Neural progenitor cell (in vitro differentiated cells): Measurements from ENCODE around the gene TRIM65. TPM values are rescaled to one million over a fixed set of nuclear protein-coding genes. Genes with fewer than 3 reads are reported as not detected.
A peak's percentile ranks its signal among the peaks of the same experiment; 100 is the strongest.
"Not testable (repeated sequence)": the region's sequence is repeated elsewhere in the genome, so short reads cannot be mapped to it uniquely, and the experiment has no call there.

Experiments
- DNase-seq: peaks from one replicate; pipeline ENCODE4 v3.0.0-alpha.2; 2016; ENCODE audit warnings: low spot score
- H2AFZ ChIP-seq: fragments of 200-600 bp; sonication (generic); replicated peaks from 2 replicates; pipeline ENCODE4 v1.6.1; 2016; ENCODE audit warnings: antibody characterized with exemption
- H3F3A ChIP-seq: fragments of 200-600 bp; sonication (generic); 2 replicates; pipeline ENCODE4 v1.6.1; 2016; ENCODE audit warnings: antibody characterized with exemption, low read depth
- H3K27ac ChIP-seq: fragments of 200-600 bp; sonication (generic); 2 replicates; pipeline ENCODE4 v1.5.1; 2016; ENCODE audit warnings: mild to moderate bottlenecking
- H3K27me3 ChIP-seq: fragments of 200-600 bp; sonication (generic); 2 replicates; pipeline ENCODE4 v1.6.1; 2016; ENCODE audit warnings: mild to moderate bottlenecking, moderate library complexity
- H3K36me3 ChIP-seq: fragments of 200-600 bp; sonication (generic); 2 replicates; pipeline ENCODE4 v1.5.1; 2016
- H3K4me1 ChIP-seq: fragments of 200-600 bp; sonication (generic); 2 replicates; pipeline ENCODE4 v1.6.1; 2016; ENCODE audit warnings: mixed run types
- H3K4me2 ChIP-seq: fragments of 200-600 bp; sonication (generic); 2 replicates; pipeline ENCODE4 v1.6.1; 2016
- H3K4me3 ChIP-seq: fragments of 200-600 bp; sonication (generic); 2 replicates; pipeline ENCODE4 v1.5.1; 2016
- H3K79me2 ChIP-seq: fragments of 200-600 bp; sonication (generic); 2 replicates; pipeline ENCODE4 v1.6.1; 2016; ENCODE audit warnings: low read depth
- H3K9ac ChIP-seq: fragments of 200-600 bp; sonication (generic); 2 replicates; pipeline ENCODE4 v1.6.1; 2016
- H3K9me3 ChIP-seq: fragments of 200-600 bp; sonication (generic); 2 replicates; pipeline ENCODE4 v1.5.1; 2016; ENCODE audit warnings: low read depth
- H4K20me1 ChIP-seq: fragments of 200-600 bp; sonication (generic); 2 replicates; pipeline ENCODE4 v1.6.1; 2016; ENCODE audit warnings: low read depth
- H3K27ac Mint-ChIP-seq: 3 replicates; pipeline ENCODE4 v1.8.0; 2021; ENCODE audit warnings: mixed read lengths
- H3K27me3 Mint-ChIP-seq: 2 replicates; pipeline ENCODE4 v1.8.0; 2022; ENCODE audit warnings: low read depth, mild to moderate bottlenecking, inconsistent platforms, moderate library complexity, mixed read lengths; ENCODE audit not compliant: insufficient read depth
- H3K36me3 Mint-ChIP-seq: 3 replicates; pipeline ENCODE4 v1.8.0; 2021; ENCODE audit warnings: mixed read lengths
- H3K4me1 Mint-ChIP-seq: 3 replicates; pipeline ENCODE4 v1.8.0; 2021; ENCODE audit warnings: mixed read lengths
- H3K4me3 Mint-ChIP-seq: 3 replicates; pipeline ENCODE4 v1.8.0; 2021; ENCODE audit warnings: mild to moderate bottlenecking, moderate library complexity, mixed read lengths
- H3K9me3 Mint-ChIP-seq: 3 replicates; pipeline ENCODE4 v1.8.0; 2020; ENCODE audit warnings: mixed read lengths
- EZH2 ChIP-seq: fragments of 200-600 bp; sonication (generic); IDR thresholded peaks from 2 replicates; pipeline ENCODE4 v1.6.1; 2017; ENCODE audit warnings: antibody characterized with exemption, mild to moderate bottlenecking, moderate library complexity
- EZH2phosphoT487 ChIP-seq: fragments of 200-600 bp; sonication (generic); IDR thresholded peaks from 2 replicates; pipeline ENCODE4 v1.6.1; 2017; ENCODE audit warnings: antibody characterized with exemption
- total RNA-seq: library from RNA; depleted of rRNA; stranded (reverse); fragments of >200 nt; gene quantifications from 2 replicates; pipeline ENCODE4 v1.2.3, GENCODE V29; 2015; ENCODE audit warnings: low replicate concordance
- TF ChIP-seq, protein P1 (sequence below): fragments of 200-600 bp; sonication (generic); IDR thresholded peaks from 2 replicates; pipeline ENCODE4 v1.5.1; 2017; ENCODE audit warnings: antibody characterized with exemption, mild to moderate bottlenecking

TRIM65 gene
- total RNA-seq, 1 donor from 2014 or later = 17.2 TPM

DNA sequence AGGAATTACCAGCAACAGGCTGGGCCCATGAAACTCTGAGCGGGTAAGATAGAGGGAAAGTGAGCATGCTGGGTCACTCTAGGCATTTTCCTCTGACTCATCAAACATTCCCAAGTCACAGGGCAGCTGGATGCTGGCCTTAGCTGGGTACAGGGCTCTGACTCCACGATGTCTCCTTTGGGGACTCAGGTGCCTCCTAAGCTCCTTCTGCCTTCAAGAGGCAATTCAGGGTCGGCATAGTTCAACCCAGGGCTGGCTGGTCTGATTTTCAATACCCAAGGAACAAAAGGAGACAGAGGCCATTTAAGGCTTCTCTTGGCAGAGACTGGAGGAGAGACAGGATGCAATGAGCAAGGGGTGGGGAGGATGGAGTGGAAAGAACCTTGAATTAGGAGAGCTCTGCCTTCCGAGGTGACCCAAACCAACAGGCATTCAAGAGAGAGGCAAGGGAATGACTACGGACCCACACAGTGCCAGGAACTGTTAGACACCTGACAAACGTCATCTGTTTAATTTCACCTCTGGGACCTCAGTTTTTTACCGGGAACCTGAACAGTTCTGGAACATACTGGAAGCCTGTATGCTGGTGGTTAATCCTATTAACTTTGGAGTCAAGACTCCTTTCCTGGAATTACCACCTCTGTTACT, 42.5 kb downstream of the TRIM65 start:
- peak; percentile 32 for DNase-seq

DNA sequence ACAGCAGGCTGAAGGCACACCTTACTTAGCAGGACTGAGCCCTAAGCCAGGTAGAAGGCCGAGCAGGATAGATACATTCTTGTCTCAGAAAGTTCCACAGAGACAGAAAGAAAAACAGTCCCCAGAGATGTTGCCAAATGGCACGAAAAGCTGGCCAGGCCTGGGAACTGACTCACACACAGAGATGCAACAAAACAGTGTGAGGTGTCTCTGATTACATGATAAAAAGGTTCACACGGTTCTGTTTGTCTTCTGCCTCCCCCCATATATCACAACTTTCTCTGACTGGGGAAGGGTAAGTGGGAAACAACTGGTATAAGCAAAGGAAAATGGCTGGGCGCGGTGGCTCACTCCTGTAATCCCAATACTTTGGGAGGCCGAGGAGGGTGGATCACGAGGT, 43.3 kb downstream of the TRIM65 start:
- Histone ChIP-seq H3K27me3 (no peaks in the 10 kb centered on the region), H3K9ac (no peak overlapping the region), H3K4me3 (no peak overlapping the region), H3K4me2 (no peak overlapping the region), H4K20me1 (peaks cover 6% of the 10 kb centered on the region), H3K36me3 (no peaks in the 10 kb centered on the region), H3K9me3 (no peaks in the 10 kb centered on the region), H3F3A (peaks cover 22% of the 10 kb centered on the region), H3K79me2 (peaks cover 22% of the 10 kb centered on the region), H2AFZ (no peak overlapping the region), H3K27ac (no peak overlapping the region), H3K4me1 (peaks cover 4% of the 10 kb centered on the region)
- Mint-ChIP-seq H3K4me3 (peak overlapping the region; percentile 73), H3K27ac (no peak overlapping the region), H3K4me1 (peaks cover 13% of the 10 kb centered on the region), H3K36me3 (peaks cover 3% of the 10 kb centered on the region), H3K9me3 (no peaks in the 10 kb centered on the region), H3K27me3 (peaks cover 4% of the 10 kb centered on the region)
- DNase-seq = no peak
- TF ChIP-seq EZH2phosphoT487 (no peak), EZH2 (no peak)
- TF ChIP-seq, protein P1, sequence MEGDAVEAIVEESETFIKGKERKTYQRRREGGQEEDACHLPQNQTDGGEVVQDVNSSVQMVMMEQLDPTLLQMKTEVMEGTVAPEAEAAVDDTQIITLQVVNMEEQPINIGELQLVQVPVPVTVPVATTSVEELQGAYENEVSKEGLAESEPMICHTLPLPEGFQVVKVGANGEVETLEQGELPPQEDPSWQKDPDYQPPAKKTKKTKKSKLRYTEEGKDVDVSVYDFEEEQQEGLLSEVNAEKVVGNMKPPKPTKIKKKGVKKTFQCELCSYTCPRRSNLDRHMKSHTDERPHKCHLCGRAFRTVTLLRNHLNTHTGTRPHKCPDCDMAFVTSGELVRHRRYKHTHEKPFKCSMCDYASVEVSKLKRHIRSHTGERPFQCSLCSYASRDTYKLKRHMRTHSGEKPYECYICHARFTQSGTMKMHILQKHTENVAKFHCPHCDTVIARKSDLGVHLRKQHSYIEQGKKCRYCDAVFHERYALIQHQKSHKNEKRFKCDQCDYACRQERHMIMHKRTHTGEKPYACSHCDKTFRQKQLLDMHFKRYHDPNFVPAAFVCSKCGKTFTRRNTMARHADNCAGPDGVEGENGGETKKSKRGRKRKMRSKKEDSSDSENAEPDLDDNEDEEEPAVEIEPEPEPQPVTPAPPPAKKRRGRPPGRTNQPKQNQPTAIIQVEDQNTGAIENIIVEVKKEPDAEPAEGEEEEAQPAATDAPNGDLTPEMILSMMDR = no peak

More for the DNA sequence above, 42.5 kb downstream of the TRIM65 start:
- H3K9me3 ChIP-seq = no peaks in the 10 kb centered on the region
- H3K4me2 ChIP-seq = peak overlapping the region; percentile 81
- H3K27ac ChIP-seq = no peak overlapping the region
- peak overlapping the region; percentile 71 for H3K4me3 ChIP-seq
- no peak for TF ChIP-seq EZH2phosphoT487
- TF ChIP-seq EZH2 = no peak
- TF ChIP-seq, protein P1 = no peak
- H3K4me1 ChIP-seq = peaks cover 4% of the 10 kb centered on the region
- H3K9me3 Mint-ChIP-seq = no peaks in the 10 kb centered on the region
- H3K36me3 Mint-ChIP-seq = peaks cover 2% of the 10 kb centered on the region
- no peak overlapping the region for H2AFZ ChIP-seq
- H4K20me1 ChIP-seq = peaks cover 6% of the 10 kb centered on the region
- peaks cover 4% of the 10 kb centered on the region for H3K27me3 Mint-ChIP-seq
- no peaks in the 10 kb centered on the region for H3K27me3 ChIP-seq
- no peak overlapping the region for H3K4me3 Mint-ChIP-seq
- peak overlapping the region; percentile 81 for H3K27ac Mint-ChIP-seq
- peak overlapping the region; percentile 21 for H3K9ac ChIP-seq
- H3F3A ChIP-seq = peaks cover 16% of the 10 kb centered on the region
- no peaks in the 10 kb centered on the region for H3K36me3 ChIP-seq
- H3K4me1 Mint-ChIP-seq = peaks cover 13% of the 10 kb centered on the region
- H3K79me2 ChIP-seq = peaks cover 22% of the 10 kb centered on the region

DNA sequence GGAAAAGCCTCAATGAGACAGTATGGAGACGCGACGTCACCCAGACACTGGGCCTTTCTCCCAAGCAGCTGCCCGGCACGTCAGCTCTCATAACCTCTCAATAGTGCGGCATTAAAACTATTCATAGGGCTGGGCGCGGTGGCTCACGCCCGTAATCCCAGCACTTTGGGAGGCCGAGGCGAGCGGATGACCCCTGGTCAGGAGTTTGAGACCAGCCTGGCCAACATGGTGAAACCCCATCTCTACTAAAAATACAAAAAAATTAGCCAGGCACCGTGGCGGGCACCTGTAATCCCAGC, 45.1 kb downstream of the TRIM65 start:
- H3K4me2 ChIP-seq, H3K4me3 Mint-ChIP-seq, H3K27me3 ChIP-seq, H3K27ac ChIP-seq, H3K36me3 Mint-ChIP-seq, H3K9ac ChIP-seq, H3K36me3 ChIP-seq, H2AFZ ChIP-seq, H4K20me1 ChIP-seq, H3K4me3 ChIP-seq, H3K27ac Mint-ChIP-seq, H3K27me3 Mint-ChIP-seq, H3K9me3 ChIP-seq, H3K9me3 Mint-ChIP-seq, H3K4me1 ChIP-seq, DNase-seq: not testable (repeated sequence)
- H3K79me2 ChIP-seq = peaks cover 22% of the 10 kb centered on the region
- peaks cover 11% of the 10 kb centered on the region for H3K4me1 Mint-ChIP-seq
- peaks cover 21% of the 10 kb centered on the region for H3F3A ChIP-seq

DNA sequence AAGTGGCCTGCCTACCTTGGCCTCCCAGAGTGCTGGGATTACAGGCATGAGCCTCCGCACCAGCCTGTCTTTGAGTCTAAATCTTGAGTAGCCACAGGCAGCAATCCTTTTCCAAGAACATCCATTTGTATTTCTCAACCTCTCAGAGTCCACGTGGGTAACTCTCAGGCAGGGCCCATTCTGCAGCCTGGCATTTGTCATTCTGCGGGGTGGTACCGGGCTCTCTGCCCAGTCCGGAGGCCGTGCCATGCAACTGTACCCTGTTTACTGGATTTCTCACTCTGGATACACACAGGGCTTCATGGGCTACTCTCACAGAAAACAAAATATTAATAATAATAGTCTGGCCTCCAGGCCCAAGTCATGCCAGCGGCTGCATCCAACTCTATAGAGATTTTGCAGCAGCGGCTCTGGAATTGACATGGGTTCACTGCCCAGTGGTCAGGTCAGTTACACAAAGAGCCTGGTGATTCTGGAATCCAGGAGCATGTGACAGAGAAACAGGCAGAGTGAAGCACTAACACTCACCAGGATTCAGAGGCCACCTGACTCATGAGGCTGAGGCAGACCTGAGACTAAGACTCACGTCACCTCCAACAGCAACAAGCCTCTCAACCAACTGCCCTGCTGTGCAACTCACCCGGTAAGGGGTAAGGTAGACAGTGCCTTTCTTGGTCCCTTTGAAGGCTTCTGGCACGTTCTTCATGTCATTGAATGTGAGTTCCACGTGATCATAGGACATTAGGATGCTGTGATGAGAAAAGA, 45.6 kb downstream of the TRIM65 start:
- H3K27ac Mint-ChIP-seq = no peak overlapping the region
- H3F3A ChIP-seq = peaks cover 17% of the 10 kb centered on the region
- H3K79me2 ChIP-seq = peaks cover 22% of the 10 kb centered on the region
- no peak for DNase-seq
- no peak overlapping the region for H3K4me3 ChIP-seq
- H3K4me1 ChIP-seq = no peaks in the 10 kb centered on the region
- no peaks in the 10 kb centered on the region for H3K36me3 ChIP-seq
- H3K9me3 ChIP-seq = no peaks in the 10 kb centered on the region
- H3K36me3 Mint-ChIP-seq = peaks cover 5% of the 10 kb centered on the region
- H3K9me3 Mint-ChIP-seq = no peaks in the 10 kb centered on the region
- H3K27me3 ChIP-seq = no peaks in the 10 kb centered on the region
- peaks cover 6% of the 10 kb centered on the region for H4K20me1 ChIP-seq
- no peak overlapping the region for H3K9ac ChIP-seq
- no peak overlapping the region for H3K4me3 Mint-ChIP-seq
- no peak overlapping the region for H2AFZ ChIP-seq
- no peak overlapping the region for H3K4me2 ChIP-seq
- no peak overlapping the region for H3K27ac ChIP-seq
- H3K27me3 Mint-ChIP-seq = peaks cover 5% of the 10 kb centered on the region
- peaks cover 7% of the 10 kb centered on the region for H3K4me1 Mint-ChIP-seq
- TF ChIP-seq, protein P1 = no peak
- TF ChIP-seq EZH2 (no peak), EZH2phosphoT487 (no peak)
